T follicular helper cell (primary cell): Measurements from ENCODE around the gene WDR82.

Experiments
- DNase-seq: peaks from one replicate; pipeline ENCODE4 v3.0.0-alpha.2; 2020; ENCODE audit warnings: low read depth

WDR82 gene

DNA sequence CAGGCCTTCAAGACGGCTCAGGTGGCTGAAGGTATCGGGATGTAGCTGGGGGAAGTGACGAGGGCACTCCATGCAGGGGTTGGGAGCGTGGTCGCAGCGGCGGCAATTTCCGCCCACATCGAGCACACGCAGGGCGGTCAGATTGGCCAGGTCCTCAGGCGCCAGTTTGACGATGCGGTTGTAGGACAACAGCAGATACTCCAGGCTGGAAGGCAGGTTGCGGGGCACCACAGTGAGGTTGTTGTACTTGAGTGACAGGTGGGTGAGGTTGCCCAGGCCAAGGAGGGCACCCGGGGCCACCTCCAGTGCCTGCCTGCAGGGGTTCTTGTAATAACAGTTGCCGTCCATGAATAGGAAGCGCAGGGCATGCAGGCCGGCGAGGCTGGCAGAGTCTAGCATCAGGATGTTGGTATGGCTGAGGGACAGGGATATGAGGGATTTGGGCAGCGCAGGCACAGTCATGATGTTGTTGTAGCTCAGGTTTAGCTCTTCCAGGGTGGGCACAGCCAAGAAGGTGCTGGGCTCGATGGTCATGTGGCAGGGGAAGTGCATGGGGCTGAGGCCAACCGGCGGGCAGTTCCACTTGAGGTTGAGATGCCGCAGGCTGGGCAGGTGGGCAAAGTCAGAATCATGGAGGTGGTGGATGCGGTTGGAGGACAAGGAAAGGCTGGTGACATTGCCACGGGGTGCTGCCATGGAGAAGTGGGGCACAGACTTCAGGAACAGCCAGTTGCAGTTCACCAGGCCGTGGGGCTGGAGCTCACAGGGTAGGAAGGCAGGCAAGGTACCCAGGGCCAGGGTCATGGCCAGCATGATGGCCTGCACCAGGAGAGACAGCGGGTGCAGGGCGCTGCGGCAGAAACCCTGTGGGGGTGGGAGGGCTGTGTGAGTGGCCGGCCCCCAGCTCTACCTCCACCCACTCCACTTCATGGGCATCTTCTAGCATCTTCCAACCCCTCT is 54.7 kb downstream of the WDR82 start:
- DNase-seq, result no peak

DNA sequence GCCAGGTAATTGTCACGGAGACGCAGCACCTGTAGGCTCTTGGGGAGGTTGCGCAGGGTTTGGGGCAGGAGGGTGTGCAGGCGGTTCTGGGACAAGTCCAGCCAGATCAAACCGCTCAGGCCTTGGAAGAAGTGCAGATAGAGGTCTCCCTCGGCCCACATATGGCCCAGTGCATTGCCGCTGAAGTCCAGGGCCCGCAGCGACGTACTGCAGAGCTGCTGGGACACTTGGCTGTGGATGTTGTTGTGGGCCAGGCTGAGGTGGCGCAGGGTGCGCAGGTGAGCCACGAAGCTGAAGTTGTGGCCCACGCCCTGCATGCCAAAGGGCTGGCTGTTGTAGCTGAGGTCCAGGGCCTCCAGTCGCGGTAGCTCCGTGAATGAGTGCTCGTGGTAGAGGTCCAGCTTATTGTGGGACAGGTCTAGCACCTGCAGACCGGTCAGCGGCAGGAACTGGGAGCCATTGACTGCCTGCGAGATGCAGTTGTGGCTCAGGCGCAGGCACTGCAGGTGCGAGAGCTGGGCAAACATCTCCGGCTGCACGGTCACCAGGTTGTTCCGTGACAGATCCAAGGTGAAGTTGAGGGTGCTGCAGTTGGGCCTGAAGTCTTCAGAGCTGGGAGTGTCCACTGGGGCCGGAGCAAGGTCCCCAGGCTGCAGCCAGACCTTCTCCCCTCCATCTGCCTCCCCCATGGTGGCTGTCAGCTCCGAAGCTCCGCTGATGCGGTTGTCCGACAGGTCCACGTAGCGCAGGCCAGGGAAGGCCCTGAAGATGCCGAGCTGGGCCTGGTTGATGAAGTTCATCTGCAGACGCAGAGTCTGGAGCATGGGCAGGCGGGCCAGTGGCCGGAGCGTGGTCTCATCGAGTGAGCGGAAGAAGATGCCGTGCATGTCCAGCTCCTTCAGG is 55.9 kb downstream of the WDR82 start:
- DNase-seq, result no peak

DNA sequence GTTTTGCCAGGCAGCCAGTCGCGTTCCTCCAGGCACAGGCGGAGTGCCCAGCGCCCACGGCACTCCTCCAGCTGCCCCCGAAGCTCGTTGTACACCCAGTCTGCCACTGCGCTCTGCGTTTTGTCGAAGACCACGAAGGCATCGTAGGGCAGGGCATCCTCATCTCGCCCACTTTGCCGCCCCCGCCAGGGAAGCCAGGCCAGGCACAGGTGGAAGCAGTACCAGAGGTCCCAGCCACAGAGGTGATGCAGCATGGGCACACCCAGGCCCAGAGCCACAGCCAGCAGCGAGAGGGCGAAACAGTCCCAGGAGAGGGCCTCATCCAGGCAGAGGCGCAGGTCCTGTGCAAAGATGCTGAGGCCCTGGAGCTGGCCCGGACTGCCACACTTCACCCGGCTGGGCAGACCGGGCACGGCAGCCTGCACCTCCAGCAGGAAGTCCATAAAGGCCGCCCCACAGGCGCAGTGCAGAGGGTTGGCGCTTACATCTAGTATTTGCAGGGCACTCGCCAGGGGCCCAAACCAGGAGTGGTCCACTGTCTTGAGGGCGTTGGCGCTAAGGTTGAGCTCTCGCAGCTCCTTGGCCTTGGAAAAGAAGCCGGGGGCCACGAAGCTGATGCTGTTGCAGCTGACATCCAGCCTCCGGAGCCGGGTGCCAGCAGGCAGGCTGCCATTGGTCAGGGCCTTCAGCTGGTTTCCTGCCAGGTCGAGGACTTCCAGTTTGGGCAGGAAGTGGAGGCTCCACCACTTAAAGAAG is 56.7 kb downstream of the WDR82 start:
- peak; percentile 42 for DNase-seq

DNA sequence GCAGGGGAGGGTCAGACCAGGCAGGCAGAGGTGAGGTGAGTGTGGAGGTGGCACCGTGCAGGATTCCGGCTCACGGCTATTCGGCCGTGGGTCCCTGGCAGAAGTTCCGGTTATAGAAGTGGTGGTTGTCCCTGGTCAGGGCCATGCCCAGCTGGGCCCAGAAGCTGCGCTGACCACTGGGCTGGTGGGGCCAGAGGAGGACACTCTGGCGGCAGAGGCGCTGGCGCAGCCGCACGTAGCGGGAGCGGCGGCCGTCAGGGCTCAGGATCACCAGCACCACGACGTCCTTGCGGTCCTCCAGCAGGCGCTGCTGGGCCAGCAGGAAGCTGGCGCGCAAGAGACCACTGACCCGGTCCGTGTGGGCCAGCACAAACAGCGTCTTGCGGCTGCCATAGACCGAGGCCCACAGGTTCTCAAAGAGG is 57.3 kb downstream of the WDR82 start:
- no peak for DNase-seq

DNA sequence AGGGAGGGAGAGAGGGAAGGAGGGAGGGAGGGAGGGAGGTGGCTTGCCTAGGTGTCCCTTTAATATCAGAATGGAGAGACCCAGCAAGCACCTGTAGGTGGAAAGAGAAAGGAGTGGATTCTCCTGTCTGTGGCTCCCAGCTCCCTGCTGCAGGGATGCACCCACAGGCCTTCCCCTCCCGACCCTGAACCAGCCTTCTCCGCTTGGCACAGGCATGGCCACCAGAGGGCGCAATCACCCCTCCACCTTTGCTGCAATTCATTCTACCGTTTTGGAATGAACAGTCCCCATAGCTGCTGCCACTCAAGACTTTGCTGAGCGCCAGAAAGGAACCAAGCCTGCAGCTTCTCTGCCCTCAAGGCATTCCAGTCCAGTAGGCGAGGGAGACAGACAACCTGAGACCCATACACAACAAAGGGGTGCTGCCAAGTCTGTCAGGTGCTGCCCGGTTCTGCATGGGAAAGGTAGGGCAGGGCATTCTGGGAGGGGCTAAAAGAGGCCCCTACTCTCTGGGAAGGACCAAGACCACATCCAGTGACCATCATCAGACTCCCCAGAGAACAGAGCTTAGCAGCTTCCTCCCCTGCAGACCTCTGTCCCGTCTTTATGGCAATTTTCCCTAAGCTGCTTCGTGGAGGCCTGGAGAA is 57.9 kb downstream of the WDR82 start:
- peak; percentile 82 for DNase-seq

DNA sequence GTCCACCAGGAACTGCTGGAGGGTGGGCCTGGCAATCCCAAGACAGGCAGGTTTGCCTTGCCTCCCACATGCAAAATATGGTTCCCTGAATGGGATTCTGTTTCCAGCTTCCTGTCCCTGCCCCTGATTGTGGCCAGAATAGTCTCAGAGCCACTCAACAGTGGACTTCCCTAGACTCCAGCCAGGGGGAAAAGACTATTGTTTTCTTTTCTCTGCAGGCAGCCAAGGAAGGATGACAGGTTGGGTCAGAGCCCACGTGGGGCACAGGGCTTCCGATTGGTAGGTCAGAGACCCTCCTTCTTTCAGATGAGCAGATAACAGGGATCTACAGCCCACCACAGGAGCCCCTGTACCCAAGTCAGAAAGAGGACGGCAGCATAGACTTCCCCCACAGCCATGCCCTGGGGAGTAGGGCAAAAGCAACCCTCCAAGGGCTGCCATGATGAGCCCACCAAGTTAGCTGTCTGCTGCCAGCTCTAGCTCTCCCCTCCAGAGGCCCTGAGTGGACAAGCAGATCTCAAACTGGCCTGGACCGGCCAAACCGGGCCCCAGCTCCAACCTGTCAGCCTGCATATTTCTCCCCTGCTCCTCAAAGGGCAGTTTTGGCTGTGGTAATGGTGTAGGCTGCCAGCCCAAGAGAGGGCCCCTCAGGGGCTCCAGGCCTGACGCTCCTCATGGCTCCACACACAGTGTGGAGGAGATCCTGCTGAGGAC is 59.4 kb downstream of the WDR82 start:
- DNase-seq, result no peak

DNA sequence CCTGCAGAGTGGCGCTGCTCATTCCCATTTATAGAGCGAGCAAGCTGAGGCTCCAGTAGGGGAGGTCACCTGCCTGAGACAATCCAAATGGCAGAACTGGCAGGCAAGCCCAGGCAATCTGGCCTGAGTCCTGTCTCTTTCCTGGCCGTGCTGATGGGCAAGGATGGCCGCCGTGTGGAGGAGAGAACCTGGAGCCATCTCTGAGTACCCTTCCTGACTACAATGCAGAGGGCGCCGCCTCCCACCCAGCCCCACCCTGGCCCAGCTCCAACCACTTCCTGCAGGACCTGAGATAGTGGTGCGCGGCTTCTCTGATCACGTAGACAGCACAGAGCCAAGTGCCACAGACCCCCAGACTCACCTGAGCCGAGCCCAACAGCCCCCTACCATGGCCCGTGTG is 60.0 kb downstream of the WDR82 start:
- no peak for DNase-seq

DNA sequence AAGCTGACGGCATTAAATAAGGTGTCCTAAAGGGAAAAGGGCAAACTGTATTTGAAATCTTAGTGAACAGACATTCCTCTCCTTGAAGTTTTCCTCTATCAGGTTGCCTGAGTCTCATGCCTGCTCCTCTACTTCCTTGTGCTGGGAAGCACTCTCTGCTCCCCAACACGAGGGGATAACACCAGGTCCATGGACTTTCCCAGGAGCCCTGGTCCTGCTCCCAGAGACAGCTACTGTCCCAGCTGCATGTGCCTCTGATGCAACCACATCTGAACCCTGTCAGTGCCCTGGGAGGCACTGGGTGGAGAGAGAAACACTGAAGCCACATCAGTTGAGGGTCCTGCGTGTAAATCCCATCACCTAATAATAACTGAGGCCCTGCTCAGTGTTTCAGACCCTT is 60.4 kb downstream of the WDR82 start:
- DNase-seq, result no peak

DNA sequence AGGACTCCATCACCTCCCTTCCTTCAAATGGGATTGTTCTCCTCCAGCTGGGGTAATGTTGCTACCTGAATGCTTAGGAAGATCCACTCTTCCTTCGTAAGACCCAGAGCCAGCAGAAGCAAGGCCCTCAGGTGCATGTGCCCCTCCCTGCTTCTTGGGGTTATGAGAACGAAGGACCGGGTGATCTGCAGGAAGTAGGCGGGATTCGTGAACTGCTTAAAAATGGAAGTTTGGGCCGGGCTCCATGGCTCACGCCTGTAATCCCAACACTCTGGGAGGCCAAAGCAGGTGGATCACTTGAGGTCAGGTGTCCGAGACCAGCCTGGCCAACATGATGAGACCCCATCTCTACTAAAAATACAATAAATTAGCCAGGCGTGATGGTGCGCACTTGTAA is 61.0 kb downstream of the WDR82 start:
- DNase-seq, result no peak

DNA sequence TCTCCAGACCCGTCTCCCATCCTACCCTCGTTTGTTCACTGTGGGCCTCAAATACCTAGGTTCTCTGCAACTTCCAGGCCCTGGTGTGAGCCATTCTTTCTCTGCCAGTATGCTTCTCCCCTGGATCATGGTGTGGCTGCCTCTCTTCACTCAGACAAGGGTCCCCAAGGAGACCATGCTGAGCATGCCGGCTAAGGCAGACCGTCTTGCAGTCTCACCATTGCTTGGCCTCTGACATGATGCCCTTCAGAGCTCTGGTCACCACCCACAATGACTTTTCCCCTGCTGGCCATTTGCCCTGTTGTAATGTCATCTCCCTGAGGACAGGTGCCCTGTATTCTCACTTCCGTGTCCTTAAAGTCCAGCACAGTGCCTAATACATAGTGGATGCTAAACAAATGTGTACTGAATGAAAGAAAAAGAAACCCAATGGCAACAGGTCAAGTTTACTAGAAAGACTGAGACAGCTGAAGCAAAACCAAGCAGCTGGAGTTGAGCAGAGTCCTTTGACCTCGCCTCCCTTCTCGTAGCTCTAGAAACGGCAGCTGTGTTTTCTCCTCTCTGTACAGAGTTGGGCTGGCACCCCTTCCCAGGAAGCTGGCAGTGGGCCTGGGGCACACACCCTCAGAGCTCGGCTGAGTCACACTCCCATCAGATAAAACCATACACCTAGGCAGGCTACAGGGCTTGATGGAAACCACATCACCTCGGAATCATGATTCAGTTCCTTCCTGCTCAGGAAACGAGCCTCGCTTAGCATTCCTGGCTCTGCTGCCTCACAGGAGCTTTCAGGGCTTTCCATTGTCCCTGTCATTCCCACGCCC is 61.7 kb downstream of the WDR82 start:
- DNase-seq, result peak; percentile 55

DNA sequence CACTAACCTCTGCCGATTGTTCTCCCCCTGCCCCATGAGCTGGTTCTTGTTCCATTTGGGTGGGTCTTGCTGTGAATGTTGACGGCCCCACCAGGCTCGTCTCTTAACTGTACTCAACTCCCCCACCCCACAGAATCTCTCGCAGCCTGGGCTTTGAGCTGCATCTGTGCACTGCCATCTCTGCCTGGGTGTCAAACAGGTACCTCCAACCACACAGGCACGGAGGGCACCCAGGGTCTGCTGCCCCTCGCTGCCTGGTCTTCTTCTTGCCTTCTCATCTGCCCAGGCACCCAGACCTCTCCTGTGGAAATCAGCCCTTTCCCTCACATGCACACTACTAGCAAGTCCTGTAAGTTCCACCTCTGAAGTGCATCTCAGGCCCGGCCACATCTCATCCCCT is 63.1 kb downstream of the WDR82 start:
- DNase-seq, result no peak

DNA sequence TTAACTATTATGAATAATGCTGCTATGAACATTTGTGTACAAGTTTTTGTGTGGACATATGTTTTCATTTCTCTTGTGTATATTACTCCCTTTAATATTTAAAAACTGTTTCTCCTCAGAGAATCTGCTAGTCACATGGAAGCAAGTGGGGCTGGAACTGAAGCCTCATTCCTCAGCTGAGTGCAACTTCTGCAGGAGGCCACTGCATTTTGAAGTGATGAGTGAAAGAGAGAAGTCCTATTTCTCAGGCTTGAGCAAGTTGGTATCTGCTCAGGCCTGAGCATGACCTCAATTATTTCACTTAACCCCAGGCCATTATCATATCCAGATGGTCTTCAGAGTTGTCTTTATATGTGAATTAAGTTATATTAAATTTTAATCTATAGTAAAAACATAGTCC is 64.5 kb downstream of the WDR82 start:
- no peak for DNase-seq

DNA sequence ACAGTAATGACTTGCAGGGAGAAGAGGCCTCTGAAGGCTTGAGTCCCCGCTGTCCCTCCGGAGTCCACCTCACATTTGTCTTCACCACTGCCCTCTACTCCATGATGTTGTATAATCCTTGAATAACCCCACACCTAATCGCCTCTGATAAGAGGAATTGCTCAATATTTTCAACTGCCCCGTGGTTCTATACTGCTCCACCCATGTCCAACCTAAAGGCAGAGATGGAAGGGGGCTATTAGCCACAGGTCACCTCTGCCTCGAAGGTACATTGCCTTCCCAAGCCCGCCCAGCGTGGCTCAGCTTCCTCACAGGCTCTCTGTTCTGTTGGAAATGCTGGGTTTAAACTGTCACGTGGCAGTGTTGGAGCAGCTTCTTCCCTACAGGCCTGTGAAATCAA is 65.4 kb downstream of the WDR82 start:
- DNase-seq, result no peak

DNA sequence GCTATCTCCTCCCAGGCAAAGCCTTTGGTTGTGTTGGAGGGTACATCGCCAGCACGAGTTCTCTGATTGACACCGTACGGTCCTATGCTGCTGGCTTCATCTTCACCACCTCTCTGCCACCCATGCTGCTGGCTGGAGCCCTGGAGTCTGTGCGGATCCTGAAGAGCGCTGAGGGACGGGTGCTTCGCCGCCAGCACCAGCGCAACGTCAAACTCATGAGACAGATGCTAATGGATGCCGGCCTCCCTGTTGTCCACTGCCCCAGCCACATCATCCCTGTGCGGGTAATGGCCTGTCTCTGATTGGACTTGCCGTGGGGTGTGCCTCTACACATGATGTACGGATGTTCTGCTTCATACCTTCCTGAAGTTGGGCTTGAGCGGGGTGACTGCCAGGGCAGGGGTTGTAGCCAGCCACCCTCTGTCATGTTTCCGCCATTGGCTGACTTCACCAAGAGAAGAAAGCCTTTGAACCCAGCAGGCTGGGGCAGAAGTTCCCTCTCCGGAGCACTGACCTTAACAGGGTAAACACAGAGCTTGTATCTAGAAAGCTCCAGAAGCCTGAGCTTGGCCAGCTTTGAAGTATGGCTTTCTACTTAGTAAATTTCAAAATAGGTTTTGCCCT is 67.1 kb downstream of the WDR82 start:
- no peak for DNase-seq

DNA sequence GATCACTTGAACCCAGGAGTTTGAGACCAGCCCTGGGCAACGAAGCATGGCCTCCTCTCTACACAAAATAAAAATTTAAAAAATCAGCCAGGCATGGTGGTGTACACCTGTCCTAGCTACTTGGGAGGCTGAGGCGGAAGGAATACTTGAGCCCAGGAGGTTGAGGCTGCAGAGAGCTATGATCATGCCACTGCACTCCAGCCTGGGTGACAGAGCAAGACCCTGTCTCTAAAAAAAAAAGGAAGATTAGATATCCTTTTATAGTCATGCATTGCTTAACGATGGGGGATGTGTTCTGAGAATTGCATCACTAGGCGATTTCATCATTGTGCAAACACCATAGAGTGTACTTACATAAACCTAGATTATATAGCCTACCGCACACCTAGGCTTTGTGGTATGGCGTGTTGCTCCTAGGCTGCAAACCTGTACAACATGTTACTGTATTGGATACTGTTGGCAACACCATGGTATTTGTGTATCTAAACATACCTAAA is 67.9 kb downstream of the WDR82 start:
- no peak for DNase-seq

DNA sequence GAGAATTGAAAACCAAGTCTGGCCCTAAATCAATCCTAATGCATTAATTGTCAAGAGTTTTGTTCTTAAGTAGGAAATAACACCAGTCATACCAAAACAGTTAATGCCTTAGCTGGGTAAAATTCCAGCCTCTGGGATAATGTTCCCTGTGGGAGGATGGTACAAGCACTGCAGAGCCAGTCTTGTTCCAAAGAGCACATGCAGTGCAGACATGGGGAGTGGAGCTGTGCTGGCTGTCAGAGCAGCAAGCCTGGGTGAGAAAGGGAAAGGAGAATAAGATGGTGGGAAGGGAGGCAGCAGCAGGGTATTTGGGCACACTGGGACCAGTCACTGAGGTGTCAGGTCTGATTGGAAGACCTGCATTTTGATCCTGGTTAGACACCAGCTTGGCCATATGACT is 68.4 kb downstream of the WDR82 start:
- DNase-seq, result no peak

DNA sequence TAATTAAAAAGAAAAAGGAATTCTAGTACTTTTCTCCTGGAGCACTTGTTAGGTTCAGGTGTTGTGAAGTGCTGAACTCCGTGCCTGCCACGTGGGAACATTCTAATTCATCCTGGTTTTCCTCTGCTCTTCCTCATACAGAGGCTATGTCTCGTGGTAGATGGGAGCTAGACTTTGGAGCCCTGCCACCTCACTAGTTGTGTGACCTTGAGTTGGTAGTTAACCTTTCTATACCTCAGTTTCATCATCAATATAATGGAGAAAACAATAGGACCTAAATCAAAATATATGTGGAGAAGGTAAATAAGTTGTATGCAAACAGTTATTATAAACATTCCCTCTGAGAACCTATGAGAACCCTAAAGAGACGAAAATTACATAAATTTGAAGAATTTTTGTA is 69.9 kb downstream of the WDR82 start:
- no peak for DNase-seq

DNA sequence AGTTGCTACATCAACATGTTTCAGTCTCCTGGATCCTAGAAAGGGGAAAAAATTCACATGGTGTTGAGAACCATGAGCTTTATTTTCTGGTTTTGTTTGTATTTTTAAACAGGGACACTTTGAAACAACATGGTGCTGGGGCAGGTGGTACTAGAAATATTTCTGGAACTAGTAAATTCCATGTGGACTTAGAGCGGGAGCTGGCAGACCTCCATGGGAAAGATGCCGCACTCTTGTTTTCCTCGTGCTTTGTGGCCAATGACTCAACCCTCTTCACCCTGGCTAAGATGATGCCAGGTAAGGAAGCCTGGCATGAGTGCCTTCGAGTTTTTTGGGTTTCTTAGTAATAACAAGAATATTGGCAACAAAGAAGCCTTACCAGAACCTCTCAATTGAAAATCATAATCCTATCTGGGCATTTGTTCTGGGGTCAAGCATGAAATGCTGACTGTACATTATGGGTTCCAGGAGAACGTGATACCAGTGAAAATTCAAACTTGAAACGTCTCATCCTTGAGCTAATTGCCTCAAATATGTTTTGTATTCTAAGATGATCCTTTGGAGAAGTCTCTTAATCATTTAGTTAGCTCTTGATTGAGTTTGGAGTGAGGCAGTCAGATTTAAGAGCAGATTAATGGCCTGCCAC is 72.6 kb downstream of the WDR82 start:
- no peak for DNase-seq
